Right lung (tissue), 5 donors: ENCODE data around the gene NEK8. TPM values are rescaled to one million over a fixed set of nuclear protein-coding genes. Genes with fewer than 3 reads are reported as not detected.
"Not testable (repeated sequence)": the region's sequence is repeated elsewhere in the genome, so short reads cannot be mapped to it uniquely, and the experiment has no call there.

Experiments used
- DNase-seq, 2 donors: peaks; one replicate each; pipeline ENCODE4 v3.0.0-alpha.2; 2013
- polyA plus RNA-seq, 5 donors: library from polyadenylated mRNA; unstranded; fragments of 120-200 nt; gene quantifications; one replicate each; pipeline versions ENCODE4 v1.2.1 to v1.2.3, GENCODE V29; 2013; ENCODE audit warnings: inconsistent platforms in 1 of 5, low replicate concordance in 1 of 5; ENCODE audit not compliant: insufficient read length in 5 of 5, insufficient read depth in 1 of 5

The NEK8 gene
- polyA plus RNA-seq, 5 donors, result 5.5 to 8.4 (median 6.8) TPM

GRCh38 chr17:28725166-28725659 lies 3.4 kb upstream of the NEK8 start:
- DNase-seq, result no peak

GRCh38 chr17:28725660-28726225 lies 2.8 kb upstream of the NEK8 start:
- DNase-seq, result no peak

GRCh38 chr17:28726226-28726626 lies 2.4 kb upstream of the NEK8 start, which contains the start of gene TLCD1:
Gene TLCD1, minus strand, starts transcription at chr17:28726233. Its CDS starts 136 bp downstream, at chr17:28726097.
- peak; percentile 74 to 84 for DNase-seq

GRCh38 chr17:28726627-28727491 lies 1.7 kb upstream of the NEK8 start:
- peak; percentile 94 to 96 for DNase-seq

GRCh38 chr17:28729950-28730330 lies 1.4 kb downstream of the NEK8 start:
- DNase-seq, result no peak

GRCh38 chr17:28733346-28733745 lies 4.8 kb downstream of the NEK8 start:
- DNase-seq, result no peak

GRCh38 chr17:28734712-28735241 lies 6.2 kb downstream of the NEK8 start:
- DNase-seq, result no peak

GRCh38 chr17:28735242-28735722 lies 6.7 kb downstream of the NEK8 start:
- no peak for DNase-seq

- DNase-seq, result not testable (repeated sequence)
These were observed 7.6 kb downstream of the NEK8 start for GRCh38 chr17:28735913-28736769.

GRCh38 chr17:28737316-28737715 lies 8.7 kb downstream of the NEK8 start:
- no peak for DNase-seq

GRCh38 chr17:28737770-28738679 lies 9.4 kb downstream of the NEK8 start:
- no peak for DNase-seq

- DNase-seq, result no peak
These were observed 10.2 kb downstream of the NEK8 start for GRCh38 chr17:28738680-28739384.

GRCh38 chr17:28740406-28741357 lies 12.1 kb downstream of the NEK8 start:
- DNase-seq, result no peak

GRCh38 chr17:28741358-28742349 lies 13.1 kb downstream of the NEK8 start:
- DNase-seq, result no peak

GRCh38 chr17:28743243-28744103 lies 14.9 kb downstream of the NEK8 start, which contains the start of gene TRAF4:
Gene TRAF4, plus strand, starts transcription at chr17:28744011. Its CDS starts 102 bp downstream, at chr17:28744113.
- peak; percentile 87 to 89 for DNase-seq
